ENCODE measurements around the gene SALL3. TPM values are rescaled to one million over a fixed set of nuclear protein-coding genes. Genes with fewer than 3 reads are reported as not detected.

Gene SALL3
- total RNA-seq, result 0.13 and 0.49 TPM in 2 replicates

DNA sequence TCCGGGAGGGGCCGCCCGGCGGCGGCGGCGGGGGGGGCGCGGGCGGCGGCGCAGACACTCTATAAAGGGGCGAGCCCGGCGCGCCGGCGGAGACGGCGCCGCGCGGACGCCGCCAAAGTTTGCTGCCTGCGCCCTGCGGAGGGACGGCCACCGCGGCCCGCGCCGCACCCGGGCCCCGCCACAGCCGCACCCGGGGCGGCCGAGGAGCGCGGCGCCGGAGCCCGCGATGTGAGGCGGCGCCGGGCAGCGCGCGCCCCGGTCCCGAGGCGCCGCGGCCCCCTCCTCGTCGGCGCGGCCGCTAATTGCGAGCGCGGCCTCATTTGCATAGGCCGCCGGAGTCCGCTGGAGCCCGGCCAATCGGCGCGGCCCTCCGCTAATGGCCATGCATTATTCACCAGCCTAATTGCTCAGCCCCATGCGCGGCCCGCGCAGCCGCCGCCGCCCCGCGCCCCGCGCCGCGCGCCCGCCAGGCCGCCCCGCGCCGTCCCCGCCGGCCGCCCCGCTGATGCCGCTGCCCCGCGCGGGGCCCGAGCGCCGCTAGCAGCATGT lies at the start of gene SALL3:
Gene SALL3 (plus strand): TSS at position 89 of the 549 bp plus-strand sequence. CDS start 457 bp downstream, at position 546.

Other genes with a start within 250 kb of the SALL3 start
- 19.4 and 27.5 TPM in 2 replicates for gene ATP9B, start 89.6 kb downstream of the SALL3 start, total RNA-seq